GM21825 (cell line): Measurements from ENCODE around the gene KIRREL3.

Source experiments
- ATAC-seq: cut with Tn5 transposase; IDR thresholded peaks from one replicate; pipeline ENCODE4 v1.9.1; 2021; ENCODE audit warnings: mild to moderate bottlenecking, moderate library complexity; ENCODE audit not compliant: unreplicated experiment

The KIRREL3 gene

GRCh38 chr11:126646701-126647557, 353.6 kb downstream of the KIRREL3 start:
- ATAC-seq: no peak

- no peak for ATAC-seq
Measured at GRCh38 chr11:126645186-126645585, 355.4 kb downstream of the KIRREL3 start.

GRCh38 chr11:126640186-126640585, 360.4 kb downstream of the KIRREL3 start:
- ATAC-seq: no peak

- ATAC-seq: no peak
Measured at GRCh38 chr11:126639692-126640091, 360.9 kb downstream of the KIRREL3 start.

- ATAC-seq: no peak
Measured at GRCh38 chr11:126638648-126639047, 361.9 kb downstream of the KIRREL3 start.

GRCh38 chr11:126637795-126638175, 362.8 kb downstream of the KIRREL3 start:
- no peak for ATAC-seq

GRCh38 chr11:126636911-126637794, 363.4 kb downstream of the KIRREL3 start:
- no peak for ATAC-seq

- no peak for ATAC-seq
Measured at GRCh38 chr11:126635511-126635910, 365.1 kb downstream of the KIRREL3 start.

GRCh38 chr11:126634963-126635362, 365.6 kb downstream of the KIRREL3 start:
- ATAC-seq: no peak

- ATAC-seq: no peak
Measured at GRCh38 chr11:126633330-126633729, 367.2 kb downstream of the KIRREL3 start.

GRCh38 chr11:126630893-126631798, 369.4 kb downstream of the KIRREL3 start:
- ATAC-seq: no peak

GRCh38 chr11:126630488-126630887, 370.1 kb downstream of the KIRREL3 start:
- ATAC-seq: no peak

GRCh38 chr11:126628790-126629621, 371.6 kb downstream of the KIRREL3 start:
- ATAC-seq: no peak

- no peak for ATAC-seq
Measured at GRCh38 chr11:126628450-126628789, 372.1 kb downstream of the KIRREL3 start.

GRCh38 chr11:126627421-126627820, 373.1 kb downstream of the KIRREL3 start:
- ATAC-seq: no peak

- no peak for ATAC-seq
Measured at GRCh38 chr11:126624506-126624905, 376.1 kb downstream of the KIRREL3 start.

GRCh38 chr11:126619516-126619915, 381.1 kb downstream of the KIRREL3 start:
- ATAC-seq: no peak

- no peak for ATAC-seq
Measured at GRCh38 chr11:126615845-126616244, 384.7 kb downstream of the KIRREL3 start.

- no peak for ATAC-seq
Measured at GRCh38 chr11:126613272-126613671, 387.3 kb downstream of the KIRREL3 start.

- ATAC-seq: no peak
Measured at GRCh38 chr11:126612671-126613070, 387.9 kb downstream of the KIRREL3 start.
